HEK293T (cell line): ENCODE measurements around the gene RRH.

ENCODE experiments used
- ARNT ChIP-seq: fragments of 450-650 bp; IDR thresholded peaks from 2 replicates; pipeline ENCODE4 v1.6.1; 2017; ENCODE audit warnings: mild to moderate bottlenecking
- BHLHE40 ChIP-seq: fragments of 450-650 bp; IDR thresholded peaks from 2 replicates; pipeline ENCODE4 v1.6.1; 2016; ENCODE audit warnings: mild to moderate bottlenecking, moderate library complexity, borderline replicate concordance
- CTBP1 ChIP-seq: fragments of 450-650 bp; IDR thresholded peaks from 2 replicates; pipeline ENCODE4 v1.6.1; 2016; ENCODE audit warnings: borderline replicate concordance
- ELF4 ChIP-seq: fragments of 450-650 bp; IDR thresholded peaks from 2 replicates; pipeline ENCODE4 v1.6.1; 2017; ENCODE audit warnings: antibody characterized with exemption
- FOXA1 ChIP-seq: fragments of 450-650 bp; IDR thresholded peaks from 2 replicates; pipeline ENCODE4 v1.6.1; 2016; ENCODE audit warnings: mild to moderate bottlenecking
- FOXK2 ChIP-seq: fragments of 450-650 bp; IDR thresholded peaks from 2 replicates; pipeline ENCODE4 v1.6.1; 2016; ENCODE audit warnings: mild to moderate bottlenecking
- FOXM1 ChIP-seq: fragments of 450-650 bp; IDR thresholded peaks from 2 replicates; pipeline ENCODE4 v1.6.1; 2017; ENCODE audit warnings: mild to moderate bottlenecking, borderline replicate concordance
- SP1 ChIP-seq: fragments of 450-650 bp; IDR thresholded peaks from 2 replicates; pipeline ENCODE4 v1.6.1; 2017
- SUZ12 ChIP-seq: fragments of 450-650 bp; IDR thresholded peaks from 2 replicates; pipeline ENCODE4 v1.6.1; 2016; ENCODE audit warnings: mild to moderate bottlenecking
- TARDBP ChIP-seq: fragments of 450-650 bp; IDR thresholded peaks from 2 replicates; pipeline ENCODE4 v1.6.1; 2016
- ZNF384 ChIP-seq: fragments of 450-650 bp; IDR thresholded peaks from 2 replicates; pipeline ENCODE4 v1.6.1; 2016
- TF ChIP-seq, protein P1 (sequence below): fragments of 450-650 bp; IDR thresholded peaks from 2 replicates; pipeline ENCODE4 v1.6.1; 2016

DNA sequence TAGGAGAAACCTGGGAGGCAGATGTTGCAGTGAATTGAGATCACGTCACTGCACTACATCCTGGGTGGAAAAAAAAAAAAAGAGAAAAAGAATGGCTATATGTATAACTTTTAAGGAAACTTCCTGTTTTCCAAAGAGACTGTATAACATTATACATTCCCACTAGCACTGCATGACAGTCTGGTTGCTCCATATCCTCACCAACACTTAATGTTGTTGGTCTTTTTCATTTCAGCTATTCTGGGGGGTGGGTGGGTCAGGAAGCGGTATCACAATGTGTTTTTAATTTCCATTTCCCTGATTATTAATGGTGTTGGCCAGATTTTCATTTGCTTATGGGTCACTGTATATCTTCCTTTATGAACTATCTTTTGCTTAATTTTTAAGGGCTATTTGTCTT lies 33.5 kb downstream of the RRH start:
- TF ChIP-seq ZNF384 (no peak), BHLHE40 (no peak), SP1 (no peak), FOXA1 (no peak), TARDBP (no peak), FOXM1 (no peak), FOXK2 (no peak), ELF4 (no peak), CTBP1 (no peak), ARNT (no peak), SUZ12 (no peak)
- TF ChIP-seq, protein P1, sequence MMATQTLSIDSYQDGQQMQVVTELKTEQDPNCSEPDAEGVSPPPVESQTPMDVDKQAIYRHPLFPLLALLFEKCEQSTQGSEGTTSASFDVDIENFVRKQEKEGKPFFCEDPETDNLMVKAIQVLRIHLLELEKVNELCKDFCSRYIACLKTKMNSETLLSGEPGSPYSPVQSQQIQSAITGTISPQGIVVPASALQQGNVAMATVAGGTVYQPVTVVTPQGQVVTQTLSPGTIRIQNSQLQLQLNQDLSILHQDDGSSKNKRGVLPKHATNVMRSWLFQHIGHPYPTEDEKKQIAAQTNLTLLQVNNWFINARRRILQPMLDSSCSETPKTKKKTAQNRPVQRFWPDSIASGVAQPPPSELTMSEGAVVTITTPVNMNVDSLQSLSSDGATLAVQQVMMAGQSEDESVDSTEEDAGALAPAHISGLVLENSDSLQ, result no peak
